ENCODE data around the gene TTLL5.

DNA sequence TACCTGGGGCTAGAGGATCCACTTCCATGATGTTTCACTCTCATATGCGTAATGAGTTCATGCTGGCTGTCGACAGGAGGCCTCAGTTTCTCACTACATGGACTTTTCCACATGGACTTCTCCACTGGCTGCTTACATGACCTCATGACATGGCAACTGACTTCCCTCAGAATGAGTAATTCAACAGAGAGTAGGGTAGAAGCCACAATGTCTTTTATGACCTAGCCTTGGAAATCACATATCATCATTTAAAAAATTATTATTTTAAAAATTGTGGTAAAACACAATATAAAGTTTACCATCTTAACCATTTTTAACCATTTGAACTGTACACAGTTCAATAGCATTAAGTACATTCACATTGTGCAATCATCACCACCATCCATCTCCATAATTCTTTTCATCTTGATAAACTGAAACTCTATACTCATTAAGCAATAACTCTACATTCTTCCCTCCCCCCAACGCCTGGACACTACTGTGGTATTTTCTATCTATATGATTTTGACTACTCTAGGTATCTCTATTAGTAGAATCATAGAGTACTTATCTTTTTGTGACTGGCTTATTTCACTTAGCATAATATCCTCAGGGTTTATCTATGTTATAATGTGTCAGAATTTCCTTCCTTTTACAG lies 176.2 kb downstream of the TTLL5 start:
- TF ChIP-seq, protein P1, sequence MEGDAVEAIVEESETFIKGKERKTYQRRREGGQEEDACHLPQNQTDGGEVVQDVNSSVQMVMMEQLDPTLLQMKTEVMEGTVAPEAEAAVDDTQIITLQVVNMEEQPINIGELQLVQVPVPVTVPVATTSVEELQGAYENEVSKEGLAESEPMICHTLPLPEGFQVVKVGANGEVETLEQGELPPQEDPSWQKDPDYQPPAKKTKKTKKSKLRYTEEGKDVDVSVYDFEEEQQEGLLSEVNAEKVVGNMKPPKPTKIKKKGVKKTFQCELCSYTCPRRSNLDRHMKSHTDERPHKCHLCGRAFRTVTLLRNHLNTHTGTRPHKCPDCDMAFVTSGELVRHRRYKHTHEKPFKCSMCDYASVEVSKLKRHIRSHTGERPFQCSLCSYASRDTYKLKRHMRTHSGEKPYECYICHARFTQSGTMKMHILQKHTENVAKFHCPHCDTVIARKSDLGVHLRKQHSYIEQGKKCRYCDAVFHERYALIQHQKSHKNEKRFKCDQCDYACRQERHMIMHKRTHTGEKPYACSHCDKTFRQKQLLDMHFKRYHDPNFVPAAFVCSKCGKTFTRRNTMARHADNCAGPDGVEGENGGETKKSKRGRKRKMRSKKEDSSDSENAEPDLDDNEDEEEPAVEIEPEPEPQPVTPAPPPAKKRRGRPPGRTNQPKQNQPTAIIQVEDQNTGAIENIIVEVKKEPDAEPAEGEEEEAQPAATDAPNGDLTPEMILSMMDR (IDR thresholded peaks at IDR 0.05) = no peak
- TF ChIP-seq JUND (IDR thresholded peaks at IDR 0.05) (no peak), MXI1 (IDR thresholded peaks at IDR 0.05; ENCODE audit: low read depth, low read length) (no peak), REST (IDR thresholded peaks at IDR 0.05; ENCODE audit: low read depth, low read length) (no peak), EP300 (IDR thresholded peaks at IDR 0.05; ENCODE audit: borderline replicate concordance in 1 of 2, low read depth in 1 of 2, low read length in 1 of 2) (no peak), SMC3 (IDR thresholded peaks at IDR 0.05; ENCODE audit: low read depth, low read length) (no peak)

Data from SK-N-SH (cell line).